ENCODE results near the gene AHCYL1. TPM values are rescaled to one million over a fixed set of nuclear protein-coding genes. Genes with fewer than 3 reads are reported as not detected.

The AHCYL1 gene
- total RNA-seq, 2 experiments from 2014 or later = 55.0 to 64.5 TPM

- ATAC-seq (no peak), DNase-seq (no peak)
- H3K4me3 Mint-ChIP-seq = peak overlapping the region; percentile 100
- H3K9me3 Mint-ChIP-seq (ENCODE audit: insufficient read depth) = no peaks in the 10 kb centered on the region
- ChIA-PET POLR2A (interaction anchor here (0.6 to 4.0 kb wide), 8 partner anchors 13 to 438 kb away, joined by 3 to 32 read pairs (median 4); partner anchors contain the start of genes GNAI3 and GSTM1), CTCF (interaction anchor here (1.4 to 14.0 kb wide), 11 partner anchors 9 to 454 kb away, joined by 8 to 1017 read pairs (median 42); no protein-coding TSS in a partner anchor)
- H3K4me1 Mint-ChIP-seq (ENCODE audit: low read depth) = peaks cover 45% of the 10 kb centered on the region
- H3K27me3 Mint-ChIP-seq (ENCODE audit: low read depth) = no peaks in the 10 kb centered on the region
- H3K36me3 Mint-ChIP-seq (ENCODE audit: low read depth) = peaks cover 19% of the 10 kb centered on the region
- H3K27ac Mint-ChIP-seq = peak overlapping the region; percentile 97
Measured at GRCh38 chr1:109986054-109986444, 1.5 kb downstream of the AHCYL1 start.

- POLR2A ChIA-PET = no interaction called here
- H3K27me3 Mint-ChIP-seq (ENCODE audit: low read depth) = no peaks in the 10 kb centered on the region
- CTCF ChIA-PET = interaction anchor here (1.2 to 14.0 kb wide), 5 partner anchors 19 to 442 kb away, joined by 3 to 1017 read pairs (median 11); no protein-coding TSS in a partner anchor
- DNase-seq (no peak), ATAC-seq (no peak)
- no peak overlapping the region for H3K4me3 Mint-ChIP-seq
- H3K36me3 Mint-ChIP-seq (ENCODE audit: low read depth) = peaks cover 21% of the 10 kb centered on the region
- no peaks in the 10 kb centered on the region for H3K9me3 Mint-ChIP-seq (ENCODE audit: insufficient read depth)
- peaks cover 45% of the 10 kb centered on the region for H3K4me1 Mint-ChIP-seq (ENCODE audit: low read depth)
- H3K27ac Mint-ChIP-seq = no peak overlapping the region
Measured at GRCh38 chr1:109988349-109988914, 3.9 kb downstream of the AHCYL1 start.

- no peak for ATAC-seq
- peaks cover 37% of the 10 kb centered on the region for H3K4me1 Mint-ChIP-seq (ENCODE audit: low read depth)
- no peaks in the 10 kb centered on the region for H3K9me3 Mint-ChIP-seq (ENCODE audit: insufficient read depth)
- peaks cover 20% of the 10 kb centered on the region for H3K36me3 Mint-ChIP-seq (ENCODE audit: low read depth)
- no peak overlapping the region for H3K4me3 Mint-ChIP-seq
- ChIA-PET POLR2A (no interaction called here), CTCF (interaction anchor here (7.0 to 14.0 kb wide), 2 partner anchors 18 to 208 kb away, joined by 121 to 1017 read pairs; no protein-coding TSS in a partner anchor)
- H3K27me3 Mint-ChIP-seq (ENCODE audit: low read depth) = no peaks in the 10 kb centered on the region
- H3K27ac Mint-ChIP-seq = no peak overlapping the region
- DNase-seq = no peak
Measured at GRCh38 chr1:109989506-109990301, 5.1 kb downstream of the AHCYL1 start.

- Mint-ChIP-seq H3K36me3 (ENCODE audit: low read depth) (peaks cover 19% of the 10 kb centered on the region), H3K27ac (no peak overlapping the region), H3K27me3 (ENCODE audit: low read depth) (no peaks in the 10 kb centered on the region), H3K4me3 (no peak overlapping the region), H3K9me3 (ENCODE audit: insufficient read depth) (no peaks in the 10 kb centered on the region), H3K4me1 (ENCODE audit: low read depth) (peaks cover 36% of the 10 kb centered on the region)
- DNase-seq (no peak), ATAC-seq (no peak)
- CTCF ChIA-PET = interaction anchor here (0.6 kb wide), 1 partner anchor 349 kb away, joined by 3 read pairs; no protein-coding TSS in a partner anchor
- POLR2A ChIA-PET = no interaction called here
Measured at GRCh38 chr1:109990302-109990653, 5.7 kb downstream of the AHCYL1 start.

GRCh38 chr1:109991400-109991925 lies 6.9 kb downstream of the AHCYL1 start:
- Mint-ChIP-seq H3K9me3 (ENCODE audit: insufficient read depth) (no peaks in the 10 kb centered on the region), H3K4me3 (no peak overlapping the region), H3K36me3 (ENCODE audit: low read depth) (peaks cover 17% of the 10 kb centered on the region), H3K27me3 (ENCODE audit: low read depth) (no peaks in the 10 kb centered on the region), H3K4me1 (ENCODE audit: low read depth) (peaks cover 24% of the 10 kb centered on the region), H3K27ac (no peak overlapping the region)
- ATAC-seq (no peak), DNase-seq (no peak)
- ChIA-PET CTCF (no interaction called here), POLR2A (no interaction called here)

GRCh38 chr1:109993885-109994284 lies 9.3 kb downstream of the AHCYL1 start:
- POLR2A ChIA-PET = interaction anchor here (1.1 to 1.5 kb wide), 2 partner anchors 9 to 445 kb away, joined by 3 to 4 read pairs; partner anchors contain the start of genes AHCYL1 and GNAI3
- no peak for ATAC-seq
- Mint-ChIP-seq H3K27me3 (ENCODE audit: low read depth) (no peaks in the 10 kb centered on the region), H3K36me3 (ENCODE audit: low read depth) (peaks cover 7% of the 10 kb centered on the region), H3K4me3 (no peak overlapping the region), H3K27ac (no peak overlapping the region), H3K9me3 (ENCODE audit: insufficient read depth) (no peaks in the 10 kb centered on the region), H3K4me1 (ENCODE audit: low read depth) (peaks cover 7% of the 10 kb centered on the region)
- no peak for DNase-seq
- CTCF ChIA-PET = interaction anchor here (1.0 to 4.8 kb wide), 7 partner anchors 9 to 447 kb away, joined by 3 to 48 read pairs (median 8); partner anchors contain the start of gene AHCYL1

GRCh38 chr1:109994654-109995053 lies 10.1 kb downstream of the AHCYL1 start:
- ATAC-seq (no peak), DNase-seq (no peak)
- POLR2A ChIA-PET = interaction anchor here (1.1 kb wide), 1 partner anchor 10 kb away, joined by 4 read pairs; the partner anchor contains the start of gene AHCYL1
- no peak overlapping the region for H3K27ac Mint-ChIP-seq
- no peaks in the 10 kb centered on the region for H3K9me3 Mint-ChIP-seq (ENCODE audit: insufficient read depth)
- peaks cover 7% of the 10 kb centered on the region for H3K36me3 Mint-ChIP-seq (ENCODE audit: low read depth)
- H3K4me3 Mint-ChIP-seq = no peak overlapping the region
- CTCF ChIA-PET = interaction anchor here (1.2 to 4.8 kb wide), 6 partner anchors 10 to 354 kb away, joined by 4 to 48 read pairs (median 9); partner anchors contain the start of gene AHCYL1
- no peaks in the 10 kb centered on the region for H3K27me3 Mint-ChIP-seq (ENCODE audit: low read depth)
- H3K4me1 Mint-ChIP-seq (ENCODE audit: low read depth) = peaks cover 7% of the 10 kb centered on the region

- Mint-ChIP-seq H3K27me3 (ENCODE audit: low read depth) (no peaks in the 10 kb centered on the region), H3K27ac (no peak overlapping the region), H3K4me3 (no peak overlapping the region), H3K36me3 (ENCODE audit: low read depth) (peaks cover 5% of the 10 kb centered on the region), H3K4me1 (ENCODE audit: low read depth) (peaks cover 3% of the 10 kb centered on the region), H3K9me3 (ENCODE audit: insufficient read depth) (no peaks in the 10 kb centered on the region)
- ATAC-seq (no peak), DNase-seq (no peak)
- CTCF ChIA-PET = interaction anchor here (4.3 to 4.8 kb wide), 2 partner anchors 11 to 15 kb away, joined by 17 to 48 read pairs; partner anchors contain the start of gene AHCYL1
- POLR2A ChIA-PET = no interaction called here
Measured at GRCh38 chr1:109995536-109995935, 11.0 kb downstream of the AHCYL1 start.

- CTCF ChIA-PET = interaction anchor here (4.3 to 4.8 kb wide), 2 partner anchors 12 to 14 kb away, joined by 17 to 48 read pairs; partner anchors contain the start of gene AHCYL1
- no peak for DNase-seq
- POLR2A ChIA-PET = interaction anchor here (1.0 kb wide), 1 partner anchor 15 kb away, joined by 3 read pairs; no protein-coding TSS in a partner anchor
- H3K9me3 Mint-ChIP-seq (ENCODE audit: insufficient read depth) = no peaks in the 10 kb centered on the region
- H3K27ac Mint-ChIP-seq = no peak overlapping the region
- H3K4me1 Mint-ChIP-seq (ENCODE audit: low read depth) = no peaks in the 10 kb centered on the region
- peaks cover under 1% of the 10 kb centered on the region for H3K36me3 Mint-ChIP-seq (ENCODE audit: low read depth)
- ATAC-seq = no peak
- H3K27me3 Mint-ChIP-seq (ENCODE audit: low read depth) = no peaks in the 10 kb centered on the region
- no peak overlapping the region for H3K4me3 Mint-ChIP-seq
Measured at GRCh38 chr1:109996476-109996875, 11.9 kb downstream of the AHCYL1 start.

GRCh38 chr1:109997204-109997866 lies 12.8 kb downstream of the AHCYL1 start:
- CTCF ChIA-PET = interaction anchor here (1.0 to 4.8 kb wide), 6 partner anchors 13 to 357 kb away, joined by 4 to 48 read pairs (median 10); partner anchors contain the start of gene AHCYL1

GRCh38 chr1:109997867-109998229 lies 13.3 kb downstream of the AHCYL1 start:
- CTCF ChIA-PET = interaction anchor here (1.0 to 4.3 kb wide), 5 partner anchors 13 to 358 kb away, joined by 4 to 17 read pairs (median 5); partner anchors contain the start of gene AHCYL1
- POLR2A ChIA-PET = interaction anchor here (1.0 kb wide), 1 partner anchor 14 kb away, joined by 3 read pairs; no protein-coding TSS in a partner anchor
- DNase-seq = no peak
- Mint-ChIP-seq H3K4me3 (no peak overlapping the region), H3K9me3 (ENCODE audit: insufficient read depth) (no peaks in the 10 kb centered on the region), H3K4me1 (ENCODE audit: low read depth) (no peaks in the 10 kb centered on the region), H3K27me3 (ENCODE audit: low read depth) (no peaks in the 10 kb centered on the region), H3K27ac (no peak overlapping the region), H3K36me3 (ENCODE audit: low read depth) (no peaks in the 10 kb centered on the region)
- no peak for ATAC-seq

More at GRCh38 chr1:109997204-109997866, 12.8 kb downstream of the AHCYL1 start:
- Mint-ChIP-seq H3K27ac (no peak overlapping the region), H3K4me1 (ENCODE audit: low read depth) (no peaks in the 10 kb centered on the region), H3K4me3 (no peak overlapping the region), H3K9me3 (ENCODE audit: insufficient read depth) (no peaks in the 10 kb centered on the region), H3K27me3 (ENCODE audit: low read depth) (no peaks in the 10 kb centered on the region), H3K36me3 (ENCODE audit: low read depth) (no peaks in the 10 kb centered on the region)
- DNase-seq (no peak), ATAC-seq (no peak)
- POLR2A ChIA-PET = interaction anchor here (1.0 kb wide), 2 partner anchors 13 to 14 kb away, joined by 3 read pairs; no protein-coding TSS in a partner anchor

Measured in activated CD8-positive, alpha-beta T cell treated with anti-CD3 and anti-CD28 coated beads, Interleukin-2, amount 10 ng/mL, durations not matched to agents 7 days and 5 days (primary cell).